ENCODE data around the gene PRKAR1B. TPM values are rescaled to one million over a fixed set of nuclear protein-coding genes. Genes with fewer than 3 reads are reported as not detected.

The PRKAR1B gene
- total and polyA plus RNA-seq, 10 of the 15 experiments (the other 5 are each of a cell fraction or from before 2014, with no cell fraction given): 1.4 to 45.6 (median 19.3) TPM

DNA sequence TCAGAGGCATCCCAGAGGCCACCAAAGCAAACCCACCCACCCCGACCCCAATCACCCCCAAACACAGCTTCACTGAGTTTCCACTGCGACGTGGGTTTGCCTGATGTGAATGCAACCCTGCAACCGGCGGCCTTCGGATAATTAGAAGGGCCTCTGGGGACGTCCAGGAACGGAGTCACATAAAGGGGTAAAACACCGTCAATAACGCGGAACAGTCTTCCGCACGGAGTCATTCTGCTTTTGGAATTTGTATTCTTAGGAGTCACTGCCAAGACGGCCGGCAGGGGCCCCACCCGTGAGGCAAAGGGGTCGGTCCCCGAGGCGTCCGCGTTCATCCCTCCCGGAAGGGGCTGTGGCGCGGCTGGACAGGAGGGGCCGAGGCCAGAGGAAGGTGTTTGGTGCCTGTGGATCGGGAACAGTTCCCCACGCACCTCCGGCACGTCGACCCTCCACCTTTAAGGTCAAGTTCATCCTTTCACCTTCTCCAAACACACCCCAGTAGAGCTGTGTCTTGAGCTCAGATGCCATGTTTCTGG lies 170.7 kb downstream of the PRKAR1B start:
- in situ Hi-C loops (cut with MboI) (no loop called here), intact Hi-C loops (cut with micrococcal nuclease; ENCODE audit: unreplicated experiment) (no loop called here)
- Histone ChIP-seq H3K27ac (ENCODE audit: control insufficient read depth, insufficient read depth) (no peak overlapping the region), H3K79me2 (ENCODE audit: control insufficient read depth, insufficient read depth, low read length) (no peaks in the 10 kb centered on the region), H3K4me2 (ENCODE audit: control insufficient read depth, insufficient read depth) (no peak overlapping the region), H3K4me1 (ENCODE audit: control insufficient read depth, insufficient read depth, low read length) (no peaks in the 10 kb centered on the region), H3K36me3 (ENCODE audit: control insufficient read depth in 2 of 2, insufficient read depth in 2 of 2, low read length in 1 of 2) (no peaks in the 10 kb centered on the region), H2AFZ (ENCODE audit: control insufficient read depth, low read depth, low read length) (no peak overlapping the region), H3K9me3 (replicated peaks; ENCODE audit: control insufficient read depth, insufficient read depth, low read length) (peaks cover 2% of the 10 kb centered on the region; the same call in 1 of the 3 replicates), H3K4me3 (no peak overlapping the region), H4K20me1 (ENCODE audit: control insufficient read depth, insufficient read depth) (no peaks in the 10 kb centered on the region), H3K27me3 (replicated peaks in 1 of 2; ENCODE audit: control insufficient read depth in 2 of 2, insufficient read depth in 2 of 2, low read length in 1 of 2) (no peaks in the 10 kb centered on the region), H3K9ac (ENCODE audit: control insufficient read depth, insufficient read depth, low read length) (no peak overlapping the region)
- CTCF ChIA-PET: no interaction called here
- SMC1A ChIA-PET (ENCODE audit: uncharacterized antibody, unreplicated experiment): no interaction called here
- FAIRE-seq: no peak
- no peak for ATAC-seq
- TF ChIP-seq TCF7 (IDR thresholded peaks at IDR 0.05; ENCODE audit: borderline replicate concordance) (no peak), ZNF207 (IDR thresholded peaks at IDR 0.05; ENCODE audit: borderline replicate concordance) (no peak), POU2F2 (IDR thresholded peaks at IDR 0.05; ENCODE audit: borderline replicate concordance, low read depth, low read length) (no peak), SMC3 (IDR thresholded peaks at IDR 0.05; ENCODE audit: borderline replicate concordance, low read length) (no peak), SMARCA5 (IDR thresholded peaks at IDR 0.05) (no peak), WRNIP1 (IDR thresholded peaks at IDR 0.05; ENCODE audit: borderline replicate concordance, low read depth, low read length) (no peak), BMI1 (IDR thresholded peaks at IDR 0.05; ENCODE audit: borderline replicate concordance) (no peak), PAX8 (IDR thresholded peaks at IDR 0.05) (no peak), MYB (IDR thresholded peaks at IDR 0.05; ENCODE audit: borderline replicate concordance, low read depth, low read length) (no peak), BRCA1 (IDR thresholded peaks at IDR 0.05; ENCODE audit: low read depth, low read length) (no peak), TCF12 (IDR thresholded peaks at IDR 0.05; ENCODE audit: low read depth, low read length) (no peak), NBN (IDR thresholded peaks at IDR 0.05) (no peak), KAT2A (conservative IDR thresholded peaks at IDR 0.05; ENCODE audit: control insufficient read depth, low read depth, low read length) (no peak), EP300 (IDR thresholded peaks at IDR 0.05; ENCODE audit: borderline replicate concordance in 1 of 2, control insufficient read depth in 1 of 2, low read depth in 2 of 2, low read length in 2 of 2) (no peak), SMAD5 (IDR thresholded peaks at IDR 0.05; ENCODE audit: low read depth) (no peak), CHD1 (IDR thresholded peaks at IDR 0.05; ENCODE audit: low read depth, low read length) (no peak), RAD51 (IDR thresholded peaks at IDR 0.05) (no peak)
- TF ChIP-seq, protein P1, sequence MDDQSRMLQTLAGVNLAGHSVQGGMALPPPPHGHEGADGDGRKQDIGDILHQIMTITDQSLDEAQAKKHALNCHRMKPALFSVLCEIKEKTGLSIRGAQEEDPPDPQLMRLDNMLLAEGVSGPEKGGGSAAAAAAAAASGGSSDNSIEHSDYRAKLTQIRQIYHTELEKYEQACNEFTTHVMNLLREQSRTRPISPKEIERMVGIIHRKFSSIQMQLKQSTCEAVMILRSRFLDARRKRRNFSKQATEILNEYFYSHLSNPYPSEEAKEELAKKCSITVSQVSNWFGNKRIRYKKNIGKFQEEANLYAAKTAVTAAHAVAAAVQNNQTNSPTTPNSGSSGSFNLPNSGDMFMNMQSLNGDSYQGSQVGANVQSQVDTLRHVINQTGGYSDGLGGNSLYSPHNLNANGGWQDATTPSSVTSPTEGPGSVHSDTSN (IDR thresholded peaks at IDR 0.05; ENCODE audit: insufficient replicate concordance, low read depth, low read length): no peak
- TF ChIP-seq, protein P2, sequence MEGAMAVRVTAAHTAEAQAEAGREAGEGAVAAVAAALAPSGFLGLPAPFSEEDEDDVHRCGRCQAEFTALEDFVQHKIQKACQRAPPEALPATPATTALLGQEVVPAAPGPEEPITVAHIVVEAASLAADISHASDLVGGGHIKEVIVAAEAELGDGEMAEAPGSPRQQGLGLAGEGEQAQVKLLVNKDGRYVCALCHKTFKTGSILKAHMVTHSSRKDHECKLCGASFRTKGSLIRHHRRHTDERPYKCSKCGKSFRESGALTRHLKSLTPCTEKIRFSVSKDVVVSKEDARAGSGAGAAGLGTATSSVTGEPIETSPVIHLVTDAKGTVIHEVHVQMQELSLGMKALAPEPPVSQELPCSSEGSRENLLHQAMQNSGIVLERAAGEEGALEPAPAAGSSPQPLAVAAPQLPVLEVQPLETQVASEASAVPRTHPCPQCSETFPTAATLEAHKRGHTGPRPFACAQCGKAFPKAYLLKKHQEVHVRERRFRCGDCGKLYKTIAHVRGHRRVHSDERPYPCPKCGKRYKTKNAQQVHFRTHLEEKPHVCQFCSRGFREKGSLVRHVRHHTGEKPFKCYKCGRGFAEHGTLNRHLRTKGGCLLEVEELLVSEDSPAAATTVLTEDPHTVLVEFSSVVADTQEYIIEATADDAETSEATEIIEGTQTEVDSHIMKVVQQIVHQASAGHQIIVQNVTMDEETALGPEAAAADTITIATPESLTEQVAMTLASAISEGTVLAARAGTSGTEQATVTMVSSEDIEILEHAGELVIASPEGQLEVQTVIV (IDR thresholded peaks at IDR 0.05; ENCODE audit: borderline replicate concordance, partially characterized antibody): no peak
- DNase-seq (ENCODE audit: low read depth, low spot score): no peak
- RAD21 ChIA-PET (ENCODE audit: unreplicated experiment): no interaction called here
- BruUV-seq (replicated peaks): no TSS peak
- 89% methylated on average over 25 of the region's 30 CpGs for WGBS (ENCODE audit: insufficient coverage, insufficient replicate concordance, low lambda C conversion rate, missing lambda C conversion rate)
- POLR2A ChIA-PET: no interaction called here

All from GM12878 (cell line).